Measurements from ENCODE around the gene VCL.
"Not testable (repeated sequence)": the region's sequence is repeated elsewhere in the genome, so short reads cannot be mapped to it uniquely, and the experiment has no call there.

VCL gene

DNA sequence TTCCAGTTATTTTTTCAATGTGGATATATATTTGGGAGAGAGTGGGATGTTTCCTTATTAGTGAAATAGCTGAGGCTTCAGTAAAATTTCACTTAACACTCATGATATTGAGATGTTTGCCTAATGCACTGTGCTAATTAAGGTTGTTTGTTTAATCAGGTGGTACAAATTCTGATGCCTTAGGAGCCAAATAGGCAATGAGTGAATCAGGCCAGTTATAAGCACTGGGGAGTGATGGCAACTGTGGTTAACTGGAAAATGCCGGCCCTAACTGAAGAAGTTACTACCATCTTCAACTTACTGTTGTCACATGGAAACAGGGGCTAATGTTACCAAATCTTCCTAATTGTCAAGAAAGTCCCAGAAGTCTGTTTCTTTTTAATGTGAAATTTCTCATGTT is 32.0 kb downstream of the VCL start:
- TF ChIP-seq, protein P1, sequence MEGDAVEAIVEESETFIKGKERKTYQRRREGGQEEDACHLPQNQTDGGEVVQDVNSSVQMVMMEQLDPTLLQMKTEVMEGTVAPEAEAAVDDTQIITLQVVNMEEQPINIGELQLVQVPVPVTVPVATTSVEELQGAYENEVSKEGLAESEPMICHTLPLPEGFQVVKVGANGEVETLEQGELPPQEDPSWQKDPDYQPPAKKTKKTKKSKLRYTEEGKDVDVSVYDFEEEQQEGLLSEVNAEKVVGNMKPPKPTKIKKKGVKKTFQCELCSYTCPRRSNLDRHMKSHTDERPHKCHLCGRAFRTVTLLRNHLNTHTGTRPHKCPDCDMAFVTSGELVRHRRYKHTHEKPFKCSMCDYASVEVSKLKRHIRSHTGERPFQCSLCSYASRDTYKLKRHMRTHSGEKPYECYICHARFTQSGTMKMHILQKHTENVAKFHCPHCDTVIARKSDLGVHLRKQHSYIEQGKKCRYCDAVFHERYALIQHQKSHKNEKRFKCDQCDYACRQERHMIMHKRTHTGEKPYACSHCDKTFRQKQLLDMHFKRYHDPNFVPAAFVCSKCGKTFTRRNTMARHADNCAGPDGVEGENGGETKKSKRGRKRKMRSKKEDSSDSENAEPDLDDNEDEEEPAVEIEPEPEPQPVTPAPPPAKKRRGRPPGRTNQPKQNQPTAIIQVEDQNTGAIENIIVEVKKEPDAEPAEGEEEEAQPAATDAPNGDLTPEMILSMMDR (IDR thresholded peaks at IDR 0.05; ENCODE audit: control insufficient read depth, extremely low read depth, insufficient read depth) = no peak
- no peak for DNase-seq (ENCODE audit: low read depth)
- H3K4me3 ChIP-seq (ENCODE audit: low read depth, low read length) = no peak overlapping the region

DNA sequence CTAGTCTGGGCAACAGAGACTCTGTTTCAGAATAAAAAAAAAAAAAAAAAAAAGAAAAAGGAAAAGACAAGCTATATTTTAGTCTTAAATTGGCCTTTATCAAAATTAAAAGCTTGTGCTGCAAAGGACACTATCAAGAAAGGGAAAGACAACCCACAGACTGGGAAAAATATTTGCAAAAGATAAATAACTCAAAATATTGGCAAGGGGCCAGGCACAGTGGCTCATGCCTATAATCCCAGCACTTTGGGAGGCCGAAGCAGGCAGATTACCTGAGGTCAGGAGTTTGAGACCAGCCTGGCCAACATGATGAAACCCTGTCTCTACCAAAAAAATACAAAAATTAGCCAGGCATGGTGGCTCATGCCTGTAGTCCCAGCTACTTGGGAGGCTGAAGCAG is 34.3 kb downstream of the VCL start:
- H3K4me3 ChIP-seq (ENCODE audit: low read depth, low read length); DNase-seq (ENCODE audit: low read depth): not testable (repeated sequence)

DNA sequence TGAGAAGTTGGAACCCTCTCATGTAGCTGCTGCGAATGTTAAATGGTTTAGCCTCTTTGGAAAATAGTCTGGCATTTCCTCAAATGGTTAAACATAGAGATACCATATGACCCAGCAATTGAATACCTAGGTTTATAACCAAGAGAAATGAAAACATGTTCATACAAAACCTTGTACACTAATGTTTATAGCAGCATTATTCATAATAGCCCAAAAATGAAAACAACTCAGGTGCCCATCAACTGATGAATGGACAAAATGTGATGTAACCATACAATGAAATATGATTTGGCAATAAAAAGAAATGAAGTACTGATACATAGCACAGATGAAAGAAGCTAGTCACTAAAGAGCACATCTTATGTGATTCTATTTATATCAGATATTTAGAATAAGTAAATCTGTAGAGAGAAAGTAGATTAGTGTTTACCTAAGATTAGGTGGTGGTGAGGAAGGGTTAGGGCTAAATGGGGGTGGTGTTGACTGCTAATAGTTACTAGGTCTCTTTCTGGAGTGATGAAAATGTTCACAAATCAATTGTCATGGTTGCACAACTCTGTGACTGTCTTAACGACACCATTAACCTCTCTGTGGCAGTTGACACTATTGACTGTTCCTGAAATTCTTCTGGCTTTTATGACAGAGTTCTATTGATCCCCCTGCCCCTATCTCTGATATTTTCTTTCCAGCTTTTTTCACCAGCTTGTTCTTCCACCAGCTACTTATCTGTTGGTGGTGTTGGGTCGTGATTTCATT is 35.2 kb downstream of the VCL start:
- TF ChIP-seq, protein P1 (IDR thresholded peaks at IDR 0.05; ENCODE audit: control insufficient read depth, extremely low read depth, insufficient read depth) = no peak
- DNase-seq (ENCODE audit: low read depth) = no peak
- no peak overlapping the region for H3K4me3 ChIP-seq (ENCODE audit: low read depth, low read length)

DNA sequence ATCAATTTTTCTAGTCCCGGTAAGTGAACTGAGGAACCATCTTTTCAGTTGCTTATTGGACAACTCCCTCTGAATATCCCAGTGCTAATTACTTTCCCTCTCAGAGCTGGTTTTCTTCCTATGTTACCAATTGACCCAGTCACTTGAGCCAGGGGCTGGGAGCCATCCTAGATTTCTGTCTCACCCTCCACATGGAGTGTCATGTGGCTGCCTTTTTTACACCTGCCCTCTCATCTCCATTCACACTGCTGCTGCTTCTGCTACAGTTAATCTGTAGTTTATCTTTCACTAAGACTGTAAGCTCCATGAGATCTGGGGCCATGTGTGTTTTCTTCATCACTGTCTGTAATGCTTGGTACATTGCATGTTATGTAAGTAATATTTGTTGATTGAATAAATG is 35.8 kb downstream of the VCL start:
- H3K4me3 ChIP-seq (ENCODE audit: low read depth, low read length) = no peak overlapping the region
- DNase-seq (ENCODE audit: low read depth) = no peak
- TF ChIP-seq, protein P1 (IDR thresholded peaks at IDR 0.05; ENCODE audit: control insufficient read depth, extremely low read depth, insufficient read depth) = no peak

DNA sequence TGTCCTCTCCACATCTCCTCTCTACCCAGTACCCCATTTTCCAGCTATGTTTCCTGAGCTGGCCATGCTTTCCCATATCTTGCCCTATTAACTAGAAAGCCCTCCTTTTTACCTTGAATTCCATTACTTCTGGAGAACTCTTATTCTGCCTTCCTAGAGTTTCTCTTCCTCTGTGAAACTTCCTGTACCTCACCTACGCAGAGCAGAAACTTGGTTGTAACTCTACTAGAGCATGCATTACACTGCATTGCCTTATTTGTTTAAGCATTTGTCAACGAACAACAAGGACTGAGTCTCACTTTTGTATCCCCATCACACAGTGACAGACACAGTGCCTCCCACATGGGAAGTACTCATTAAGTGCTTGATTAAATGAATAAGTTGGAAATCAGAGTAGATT is 36.4 kb downstream of the VCL start:
- no peak overlapping the region for H3K4me3 ChIP-seq (ENCODE audit: low read depth, low read length)
- no peak for DNase-seq (ENCODE audit: low read depth)
- TF ChIP-seq, protein P1 (IDR thresholded peaks at IDR 0.05; ENCODE audit: control insufficient read depth, extremely low read depth, insufficient read depth) = no peak

DNA sequence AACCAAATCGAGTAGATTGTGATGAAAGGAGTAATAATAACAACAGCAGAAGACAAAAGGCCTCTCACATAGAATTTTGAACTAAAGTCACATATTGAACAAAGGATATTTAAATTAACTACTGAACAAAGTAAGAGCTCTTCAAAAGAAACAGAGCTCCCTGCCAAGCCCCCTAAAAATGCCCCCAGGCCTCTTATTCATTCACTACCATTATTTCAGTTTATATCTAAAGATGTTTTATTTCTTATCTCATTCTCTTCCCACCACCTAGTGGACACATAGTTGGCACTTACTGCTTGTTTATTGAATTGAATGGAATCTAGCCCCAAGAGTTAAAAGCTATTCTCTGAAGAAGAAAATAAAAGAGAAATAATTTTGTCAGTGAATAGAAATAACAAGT is 37.4 kb downstream of the VCL start:
- DNase-seq (ENCODE audit: low read depth) = no peak
- no peak overlapping the region for H3K4me3 ChIP-seq (ENCODE audit: low read depth, low read length)
- TF ChIP-seq, protein P1 (IDR thresholded peaks at IDR 0.05; ENCODE audit: control insufficient read depth, extremely low read depth, insufficient read depth) = no peak

DNA sequence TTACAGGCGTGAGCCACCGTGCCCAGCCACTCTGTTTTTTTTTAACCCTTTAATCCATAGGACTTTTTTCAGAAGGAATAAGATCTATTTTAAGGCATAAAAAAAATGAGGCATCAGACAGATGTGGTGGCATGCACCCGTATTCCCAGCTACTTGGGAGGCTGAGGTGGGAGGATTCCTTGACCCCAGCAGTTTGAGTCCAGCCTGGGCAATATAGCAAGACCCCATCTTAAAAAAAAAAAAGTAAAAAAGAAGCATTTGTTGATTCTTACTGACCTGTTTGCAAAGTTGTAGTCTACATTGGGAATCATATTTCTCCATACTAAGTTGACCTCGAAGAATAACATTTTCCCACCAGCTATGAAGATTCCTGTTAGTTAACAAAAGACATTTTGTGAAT is 38.6 kb downstream of the VCL start:
- no peak overlapping the region for H3K4me3 ChIP-seq (ENCODE audit: low read depth, low read length)
- TF ChIP-seq, protein P1 (IDR thresholded peaks at IDR 0.05; ENCODE audit: control insufficient read depth, extremely low read depth, insufficient read depth) = no peak
- no peak for DNase-seq (ENCODE audit: low read depth)
